SU-DHL-6 (cell line): Measurements from ENCODE around the gene UBR3.

ENCODE experiments used
- H2AFZ ChIP-seq: fragments of 200-600 bp; sonication (generic); 2 replicates; pipeline ENCODE4 v1.6.1; 2014; ENCODE audit warnings: low read depth, mild to moderate bottlenecking, moderate library complexity, mixed read lengths, antibody characterized with exemption, low read length; ENCODE audit not compliant: severe bottlenecking
- H3F3A ChIP-seq: fragments of 200-600 bp; shearing (Covaris generic); 2 replicates; pipeline ENCODE4 v1.6.0; 2016; ENCODE audit warnings: antibody characterized with exemption, mild to moderate bottlenecking; ENCODE audit not compliant: insufficient read depth
- H3K27ac ChIP-seq: fragments of 200-600 bp; sonication (generic); 2 replicates; pipeline ENCODE4 v1.5.1; 2016; ENCODE audit warnings: low read depth, mild to moderate bottlenecking, low read length, moderate library complexity, mixed read lengths
- H3K27me3 ChIP-seq: fragments of 200-600 bp; sonication (generic), shearing (Covaris generic); 2 replicates; pipeline ENCODE4 v1.6.0; 2014; ENCODE audit warnings: mild to moderate bottlenecking, low read length
- H3K36me3 ChIP-seq: fragments of 200-600 bp; sonication (generic); 2 replicates; pipeline ENCODE4 v1.6.1; 2014; ENCODE audit warnings: mild to moderate bottlenecking, low read length, mixed read lengths
- H3K4me2 ChIP-seq: fragments of 300-600, 200-600 bp; shearing (Covaris generic), sonication (generic); 2 replicates; pipeline ENCODE4 v1.6.0; 2014; ENCODE audit warnings: low read length, low read depth, mild to moderate bottlenecking; ENCODE audit not compliant: poor library complexity, severe bottlenecking
- H3K4me3 ChIP-seq: fragments of 200-600 bp; sonication (generic); 2 replicates; pipeline ENCODE4 v1.5.1; 2014; ENCODE audit warnings: antibody characterized with exemption, low read length, mild to moderate bottlenecking, mixed read lengths; ENCODE audit not compliant: insufficient read depth, poor library complexity, severe bottlenecking
- H3K79me2 ChIP-seq: fragments of 200-600 bp; sonication (generic); 2 replicates; pipeline ENCODE4 v1.6.1; 2014; ENCODE audit warnings: mild to moderate bottlenecking, low read length, moderate library complexity; ENCODE audit not compliant: insufficient read depth
- H3K9ac ChIP-seq: fragments of 200-600 bp; sonication (generic); 2 replicates; pipeline ENCODE4 v1.7.0; 2014; ENCODE audit warnings: mild to moderate bottlenecking, low read length
- H3K9me2 ChIP-seq: fragments of 200-600 bp; sonication (generic); replicated peaks from 2 replicates; pipeline ENCODE4 v1.6.1; 2014; ENCODE audit warnings: low read length; ENCODE audit not compliant: insufficient read depth
- H3K9me3 ChIP-seq: fragments of 200-600 bp; sonication (generic); 2 replicates; pipeline ENCODE4 v1.6.1; 2014; ENCODE audit warnings: low read length, mixed read lengths; ENCODE audit not compliant: insufficient read depth
- H4K20me1 ChIP-seq: fragments of 200-600 bp; sonication (generic); 2 replicates; pipeline ENCODE4 v1.6.1; 2014; ENCODE audit warnings: low read depth, mild to moderate bottlenecking, antibody characterized with exemption, low read length, moderate library complexity, mixed read lengths
- EZH2phosphoT487 ChIP-seq: fragments of 200-600 bp; sonication (generic), shearing (Covaris generic); conservative IDR thresholded peaks from 2 replicates; pipeline ENCODE4 v1.6.1; 2018; ENCODE audit warnings: mild to moderate bottlenecking, antibody characterized with exemption, low read length, moderate library complexity, mixed read lengths
- TF ChIP-seq, protein P1 (sequence below): fragments of 200-600 bp; sonication (generic); IDR thresholded peaks from one replicate; pipeline ENCODE4 v1.5.1; 2017; ENCODE audit warnings: antibody characterized with exemption, mild to moderate bottlenecking, low read length, moderate library complexity; ENCODE audit not compliant: insufficient read depth, poor library complexity, severe bottlenecking

Gene UBR3

DNA sequence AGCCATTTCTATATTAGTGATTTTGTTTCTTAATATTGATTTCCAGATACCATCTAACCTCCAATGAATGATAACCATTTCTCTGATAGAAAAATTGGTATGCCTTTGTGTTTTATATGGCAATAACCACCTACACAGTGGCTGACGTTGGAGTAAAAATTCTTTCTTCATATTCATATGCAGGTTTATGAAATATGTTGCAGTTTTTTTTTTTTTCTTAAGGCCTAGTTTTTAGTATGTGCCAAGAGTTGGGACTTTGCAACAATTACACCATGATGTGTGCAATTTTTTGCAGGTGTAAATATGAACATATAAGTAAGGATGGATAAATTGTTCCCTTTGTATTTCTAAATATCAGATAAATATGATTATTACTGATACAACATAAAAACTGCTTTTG lies 187.5 kb downstream of the UBR3 start:
- Histone ChIP-seq H3F3A (no peaks in the 10 kb centered on the region), H4K20me1 (no peaks in the 10 kb centered on the region), H3K4me2 (no peak overlapping the region), H3K9ac (no peak overlapping the region), H3K79me2 (no peaks in the 10 kb centered on the region), H2AFZ (no peak overlapping the region), H3K9me2 (no peaks in the 10 kb centered on the region), H3K27me3 (no peaks in the 10 kb centered on the region), H3K36me3 (peaks cover 5% of the 10 kb centered on the region; the same call in 1 of the 2 replicates), H3K9me3 (no peaks in the 10 kb centered on the region), H3K4me3 (no peak overlapping the region), H3K27ac (no peak overlapping the region)
- no peak for TF ChIP-seq EZH2phosphoT487
- TF ChIP-seq, protein P1, sequence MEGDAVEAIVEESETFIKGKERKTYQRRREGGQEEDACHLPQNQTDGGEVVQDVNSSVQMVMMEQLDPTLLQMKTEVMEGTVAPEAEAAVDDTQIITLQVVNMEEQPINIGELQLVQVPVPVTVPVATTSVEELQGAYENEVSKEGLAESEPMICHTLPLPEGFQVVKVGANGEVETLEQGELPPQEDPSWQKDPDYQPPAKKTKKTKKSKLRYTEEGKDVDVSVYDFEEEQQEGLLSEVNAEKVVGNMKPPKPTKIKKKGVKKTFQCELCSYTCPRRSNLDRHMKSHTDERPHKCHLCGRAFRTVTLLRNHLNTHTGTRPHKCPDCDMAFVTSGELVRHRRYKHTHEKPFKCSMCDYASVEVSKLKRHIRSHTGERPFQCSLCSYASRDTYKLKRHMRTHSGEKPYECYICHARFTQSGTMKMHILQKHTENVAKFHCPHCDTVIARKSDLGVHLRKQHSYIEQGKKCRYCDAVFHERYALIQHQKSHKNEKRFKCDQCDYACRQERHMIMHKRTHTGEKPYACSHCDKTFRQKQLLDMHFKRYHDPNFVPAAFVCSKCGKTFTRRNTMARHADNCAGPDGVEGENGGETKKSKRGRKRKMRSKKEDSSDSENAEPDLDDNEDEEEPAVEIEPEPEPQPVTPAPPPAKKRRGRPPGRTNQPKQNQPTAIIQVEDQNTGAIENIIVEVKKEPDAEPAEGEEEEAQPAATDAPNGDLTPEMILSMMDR = no peak

DNA sequence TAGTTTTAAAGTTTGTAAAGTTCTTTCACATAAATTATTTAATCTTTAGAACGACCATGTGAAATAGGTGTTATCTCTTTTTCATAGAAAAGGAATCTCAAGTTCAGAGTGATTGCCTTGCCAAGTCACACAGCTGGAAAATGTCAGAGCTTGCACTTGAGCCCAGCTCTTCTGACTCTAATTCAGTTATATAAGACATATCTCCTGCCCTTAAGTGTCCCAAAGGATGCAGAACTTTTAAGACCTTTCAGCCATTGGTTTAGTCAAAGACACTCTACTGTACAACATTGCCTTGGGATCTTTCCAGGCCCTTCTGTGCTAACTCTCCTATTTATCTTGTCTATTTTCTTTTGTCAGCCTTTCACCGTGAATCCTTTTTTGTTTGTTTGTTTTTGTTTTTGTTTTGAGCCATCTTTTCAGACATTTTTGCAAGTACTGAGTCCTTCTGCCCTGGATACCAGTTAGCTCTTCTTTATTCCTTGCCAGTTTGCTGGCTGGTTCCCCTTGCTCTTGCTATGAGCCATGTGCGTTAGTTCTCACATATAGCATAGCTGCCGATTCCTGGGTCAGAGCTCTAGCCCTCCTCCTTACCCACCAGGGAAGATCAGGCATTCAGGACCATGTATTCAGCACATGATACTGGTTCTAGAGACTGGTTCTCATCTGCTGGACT lies 190.7 kb downstream of the UBR3 start:
- no peaks in the 10 kb centered on the region for H3K9me2 ChIP-seq
- H3K9me3 ChIP-seq = no peaks in the 10 kb centered on the region
- no peak overlapping the region for H3K4me2 ChIP-seq
- H3K27me3 ChIP-seq = no peaks in the 10 kb centered on the region
- no peak overlapping the region for H3K27ac ChIP-seq
- H3F3A ChIP-seq = no peaks in the 10 kb centered on the region
- H2AFZ ChIP-seq = no peak overlapping the region
- no peak overlapping the region for H3K4me3 ChIP-seq
- no peaks in the 10 kb centered on the region for H4K20me1 ChIP-seq
- no peak overlapping the region for H3K9ac ChIP-seq
- no peak for TF ChIP-seq EZH2phosphoT487
- TF ChIP-seq, protein P1 = no peak
- no peaks in the 10 kb centered on the region for H3K79me2 ChIP-seq
- no peaks in the 10 kb centered on the region for H3K36me3 ChIP-seq

DNA sequence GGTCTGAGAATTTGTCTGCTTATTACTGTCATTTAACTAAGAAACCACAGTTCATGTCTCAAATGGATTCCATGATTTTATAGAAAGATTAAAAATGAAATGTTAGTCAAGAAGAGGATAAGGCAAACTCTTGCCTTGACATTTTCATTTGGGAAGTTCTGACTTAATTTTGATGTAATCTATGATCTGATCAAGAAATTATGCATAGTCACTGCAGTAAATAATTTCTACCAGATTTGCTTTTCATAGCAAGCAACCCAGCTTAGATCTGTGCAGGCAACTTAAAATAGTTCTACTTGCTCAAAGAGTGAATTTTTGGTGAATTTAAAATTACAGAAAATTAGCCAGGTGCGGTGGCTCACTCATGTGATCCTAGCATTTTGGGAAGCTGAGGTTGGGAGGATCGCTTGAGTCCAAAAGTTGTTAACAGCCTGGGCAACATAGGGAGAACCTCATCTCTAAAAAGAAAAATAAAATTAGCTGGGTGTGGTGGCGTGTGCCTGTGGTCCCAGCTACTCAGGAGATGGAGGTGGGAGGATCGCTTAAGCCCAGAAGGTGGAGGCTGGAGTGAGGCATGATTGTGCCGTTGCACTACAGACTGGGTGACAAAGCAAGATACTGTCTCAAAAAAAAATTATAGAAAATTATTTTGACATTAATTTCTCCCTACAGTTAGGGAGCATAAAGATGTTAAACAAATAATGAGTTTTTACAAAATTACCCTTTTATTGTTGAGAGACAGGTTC lies 192.0 kb downstream of the UBR3 start:
- Histone ChIP-seq H3K4me3 (no peak overlapping the region), H3K9me2 (no peaks in the 10 kb centered on the region), H3K36me3 (no peaks in the 10 kb centered on the region), H3K27ac (no peak overlapping the region), H2AFZ (no peak overlapping the region), H3F3A (no peaks in the 10 kb centered on the region), H3K79me2 (no peaks in the 10 kb centered on the region), H3K27me3 (no peaks in the 10 kb centered on the region), H4K20me1 (no peaks in the 10 kb centered on the region), H3K9me3 (no peaks in the 10 kb centered on the region), H3K9ac (no peak overlapping the region), H3K4me2 (no peak overlapping the region)
- TF ChIP-seq, protein P1 = no peak
- no peak for TF ChIP-seq EZH2phosphoT487
